Osteocyte (in vitro differentiated cells): ENCODE results near the gene CAPN11. TPM values are rescaled to one million over a fixed set of nuclear protein-coding genes. Genes with fewer than 3 reads are reported as not detected.

Source experiments
- DNase-seq: peaks from one replicate; pipeline ENCODE4 v3.0.0; 2021; ENCODE audit warnings: mixed read lengths; ENCODE audit not compliant: unreplicated experiment; ENCODE audit errors: extremely low spot score
- H3K27ac Mint-ChIP-seq: one replicate; pipeline ENCODE4 v1.8.0; 2021; ENCODE audit warnings: mild to moderate bottlenecking, mixed read lengths; ENCODE audit not compliant: unreplicated experiment
- H3K27me3 Mint-ChIP-seq: one replicate; pipeline ENCODE4 v1.8.0; 2021; ENCODE audit warnings: mixed read lengths; ENCODE audit not compliant: unreplicated experiment
- H3K36me3 Mint-ChIP-seq: one replicate; pipeline ENCODE4 v1.8.0; 2021; ENCODE audit warnings: mixed read lengths; ENCODE audit not compliant: unreplicated experiment
- H3K4me1 Mint-ChIP-seq: one replicate; pipeline ENCODE4 v1.8.0; 2021; ENCODE audit warnings: mixed read lengths; ENCODE audit not compliant: unreplicated experiment
- H3K4me3 Mint-ChIP-seq: one replicate; pipeline ENCODE4 v1.8.0; 2021; ENCODE audit warnings: mild to moderate bottlenecking, moderate library complexity, mixed read lengths; ENCODE audit not compliant: unreplicated experiment
- H3K9me3 Mint-ChIP-seq: one replicate; pipeline ENCODE4 v1.8.0; 2021; ENCODE audit warnings: mixed read lengths; ENCODE audit not compliant: unreplicated experiment
- CTCF ChIP-seq: fragments of 200-600 bp; sonication (generic); IDR thresholded peaks from 2 replicates; pipeline ENCODE4 v1.5.0; 2021; ENCODE audit warnings: antibody characterized with exemption, mild to moderate bottlenecking, moderate library complexity
- total RNA-seq: library from RNA; stranded (reverse); gene quantifications from 2 replicates; pipeline ENCODE4 v1.2.1, GENCODE V29; 2021

The CAPN11 gene
- total RNA-seq, 1 donor from 2014 or later = not detected

- H3K4me3 Mint-ChIP-seq = no peak overlapping the region
- H3K27ac Mint-ChIP-seq = no peak overlapping the region
- no peak for TF ChIP-seq CTCF
- peaks cover under 1% of the 10 kb centered on the region for H3K4me1 Mint-ChIP-seq
- no peaks in the 10 kb centered on the region for H3K36me3 Mint-ChIP-seq
- DNase-seq = no peak
- H3K9me3 Mint-ChIP-seq = no peaks in the 10 kb centered on the region
- no peaks in the 10 kb centered on the region for H3K27me3 Mint-ChIP-seq
These were observed 2.0 kb upstream of the CAPN11 start for GRCh38 chr6:44156494-44157151.

- TF ChIP-seq CTCF = no peak
- H3K27ac Mint-ChIP-seq = no peak overlapping the region
- H3K4me1 Mint-ChIP-seq = peaks cover 2% of the 10 kb centered on the region
- no peak overlapping the region for H3K4me3 Mint-ChIP-seq
- no peaks in the 10 kb centered on the region for H3K9me3 Mint-ChIP-seq
- H3K27me3 Mint-ChIP-seq = no peaks in the 10 kb centered on the region
- no peaks in the 10 kb centered on the region for H3K36me3 Mint-ChIP-seq
- no peak for DNase-seq
These were observed 1.5 kb upstream of the CAPN11 start for GRCh38 chr6:44157152-44157521.

GRCh38 chr6:44161997-44162338 is 3.3 kb downstream of the CAPN11 start:
- Mint-ChIP-seq H3K27ac (no peak overlapping the region), H3K4me3 (no peak overlapping the region), H3K9me3 (no peaks in the 10 kb centered on the region), H3K27me3 (peaks cover 19% of the 10 kb centered on the region), H3K4me1 (peaks cover 6% of the 10 kb centered on the region), H3K36me3 (no peaks in the 10 kb centered on the region)
- no peak for DNase-seq
- TF ChIP-seq CTCF = no peak

- Mint-ChIP-seq H3K9me3 (no peaks in the 10 kb centered on the region), H3K4me3 (no peak overlapping the region), H3K27ac (no peak overlapping the region), H3K36me3 (no peaks in the 10 kb centered on the region), H3K4me1 (peaks cover 6% of the 10 kb centered on the region), H3K27me3 (peaks cover 19% of the 10 kb centered on the region)
- no peak for DNase-seq
- TF ChIP-seq CTCF = no peak
These were observed 4.4 kb downstream of the CAPN11 start for GRCh38 chr6:44162876-44163625.

- no peak for TF ChIP-seq CTCF
- Mint-ChIP-seq H3K4me1 (peaks cover 6% of the 10 kb centered on the region), H3K9me3 (no peaks in the 10 kb centered on the region), H3K27me3 (peaks cover 30% of the 10 kb centered on the region), H3K4me3 (no peak overlapping the region), H3K27ac (no peak overlapping the region), H3K36me3 (no peaks in the 10 kb centered on the region)
- DNase-seq = no peak
These were observed 7.5 kb downstream of the CAPN11 start for GRCh38 chr6:44166116-44166515.
